CD4-positive, alpha-beta T cell (primary cell): ENCODE measurements around the gene TOMM40L. TPM values are rescaled to one million over a fixed set of nuclear protein-coding genes. Genes with fewer than 3 reads are reported as not detected.
A peak's percentile ranks its signal among the peaks of the same experiment; 100 is the strongest.

Source experiments
- ATAC-seq: fragments of 200-7000 bp; cut with Tn5 transposase; one replicate; pipeline ENCODE4 v1.10.0; 2022; ENCODE audit warnings: mild to moderate bottlenecking; ENCODE audit not compliant: poor library complexity
- CTCF ChIA-PET: fragments of 350-600 bp; sonication (Branson Sonifier 250); formaldehyde crosslinking; loops from one replicate; lab custom pipeline; 2021; ENCODE audit warnings: antibody characterized with exemption, inconsistent platforms; lab: Charles Lee
- POLR2A ChIA-PET: fragments of 350-600 bp; sonication (Branson Sonifier 250); formaldehyde crosslinking; loops from one replicate; lab custom pipeline; 2021; ENCODE audit warnings: antibody characterized with exemption, inconsistent platforms; lab: Charles Lee
- DNase-seq, 14 experiments: peaks; one replicate each; pipeline ENCODE4 v3.0.0-alpha.2; 2013 to 2020; ENCODE audit warnings: mixed read lengths in 2 of 14
- H3K27ac ChIP-seq, 2 donors: one replicate each; pipeline versions ENCODE4 v1.5.1 to v1.7.0; 2013; ENCODE audit warnings: low read length in 2 of 2, low read depth in 1 of 2, mild to moderate bottlenecking in 1 of 2
- H3K27me3 ChIP-seq, 2 experiments: 1 replicate in 1 of 2; 2 replicates in 1 of 2; pipeline versions ENCODE4 v1.6.1 to v1.7.0; 2013; ENCODE audit warnings: low read length in 2 of 2, control low read depth in 1 of 2, mild to moderate bottlenecking in 1 of 2, moderate library complexity in 1 of 2; ENCODE audit not compliant: insufficient read depth in 2 of 2, control insufficient read depth in 1 of 2
- H3K36me3 ChIP-seq: one replicate; pipeline ENCODE4 v1.6.1; 2013; ENCODE audit warnings: low read length, control low read depth; ENCODE audit not compliant: insufficient read depth
- H3K4me1 ChIP-seq: one replicate; pipeline ENCODE4 v1.6.1; 2013; ENCODE audit warnings: low read length, control low read depth; ENCODE audit not compliant: insufficient read depth
- H3K4me3 ChIP-seq: one replicate; pipeline ENCODE4 v1.5.1; 2013; ENCODE audit warnings: mild to moderate bottlenecking, low read length, moderate library complexity
- H3K9me3 ChIP-seq, 2 experiments: 1 replicate in 1 of 2; 2 replicates in 1 of 2; pipeline versions ENCODE4 v1.6.1 to v1.7.0; 2013; ENCODE audit warnings: low read length in 2 of 2, mild to moderate bottlenecking in 2 of 2, control low read depth in 1 of 2, moderate library complexity in 1 of 2; ENCODE audit not compliant: control insufficient read depth in 1 of 2, insufficient read depth in 1 of 2
- H3K27ac Mint-ChIP-seq: one replicate; pipeline ENCODE4 v1.8.0; 2020; ENCODE audit warnings: mixed read lengths
- H3K27me3 Mint-ChIP-seq: one replicate; pipeline ENCODE4 v1.8.0; 2021; ENCODE audit warnings: mixed read lengths
- H3K36me3 Mint-ChIP-seq: one replicate; pipeline ENCODE4 v1.8.0; 2021; ENCODE audit warnings: low read depth, mixed read lengths
- H3K4me1 Mint-ChIP-seq: one replicate; pipeline ENCODE4 v1.8.0; 2021; ENCODE audit warnings: low read depth, mixed read lengths
- H3K4me3 Mint-ChIP-seq: one replicate; pipeline ENCODE4 v1.8.0; 2020; ENCODE audit warnings: mild to moderate bottlenecking, mixed read lengths
- H3K9me3 Mint-ChIP-seq: one replicate; pipeline ENCODE4 v1.8.0; 2020; ENCODE audit warnings: mixed read lengths
- CTCF ChIP-seq: fragments of 200-600 bp; IDR thresholded peaks from one replicate; pipeline ENCODE4 v1.8.0; 2022; ENCODE audit warnings: antibody characterized with exemption, mild to moderate bottlenecking
- intact Hi-C, 2 experiments: fragments of 100-400 bp; cut with DNase I in 1 of 2; cut with micrococcal nuclease in 1 of 2; formaldehyde crosslinking; loops; one replicate each; pipeline versions ENCODE4 v1.15.1 to v1.9.0; 2023 to 2025; cut with DNase I, micrococcal nuclease
- total RNA-seq, 174 experiments: library from RNA in 2 of 174; stranded (reverse) in 2 of 174; gene quantifications; one replicate each; pipeline ENCODE4 v1.2.3 and lab custom pipeline; 2021 to 2026

The TOMM40L gene
- total RNA-seq, 2 experiments from 2014 or later = 3.2 to 4.1 TPM

GRCh38 chr1:161185732-161186311 lies 40.0 kb upstream of the TOMM40L start:
- no peaks in the 10 kb centered on the region for H3K36me3 Mint-ChIP-seq
- TF ChIP-seq CTCF = no peak
- peak overlapping the region; percentile 97 for H3K27ac Mint-ChIP-seq
- Histone ChIP-seq H3K4me1 (peaks cover 89% of the 10 kb centered on the region), H3K27me3 (no peaks in the 10 kb centered on the region), H3K4me3 (peak overlapping the region; percentile 13), H3K36me3 (no peaks in the 10 kb centered on the region), H3K27ac (peak overlapping the region; percentile 61 to 77), H3K9me3 (no peaks in the 10 kb centered on the region)
- no peaks in the 10 kb centered on the region for H3K27me3 Mint-ChIP-seq
- H3K9me3 Mint-ChIP-seq = no peaks in the 10 kb centered on the region
- H3K4me1 Mint-ChIP-seq = peaks cover 74% of the 10 kb centered on the region
- DNase-seq = peak in 4 of 14 experiments; percentile 28 to 53 (median 50)
- intact Hi-C loops = loop anchor here in 1 of 2 experiments (1.0 to 2.0 kb wide), 2 partner anchors 16 to 19 kb away; partner anchors contain the start of genes NDUFS2 and PPOX
- ATAC-seq = no peak
- POLR2A ChIA-PET = interaction anchor here (0.6 to 6.0 kb wide), 12 partner anchors 9 to 204 kb away, joined by 3 to 59 read pairs (median 4); partner anchors contain the start of genes ARHGAP30, B4GALT3, NDUFS2 and PPOX
- CTCF ChIA-PET = interaction anchor here (1.0 to 1.3 kb wide), 3 partner anchors 17 to 40 kb away, joined by 3 read pairs; partner anchors contain the start of genes PPOX and TOMM40L
- peak overlapping the region; percentile 80 for H3K4me3 Mint-ChIP-seq

- peaks cover 78% of the 10 kb centered on the region for H3K4me1 Mint-ChIP-seq
- intact Hi-C loops = no loop called here
- peak in 1 of 14 experiments; percentile 33 for DNase-seq
- no peaks in the 10 kb centered on the region for H3K36me3 Mint-ChIP-seq
- POLR2A ChIA-PET = interaction anchor here (1.1 to 6.0 kb wide), 4 partner anchors 14 to 38 kb away, joined by 3 to 59 read pairs (median 16); partner anchors contain the start of genes NDUFS2, PPOX and TOMM40L
- H3K27ac Mint-ChIP-seq = peak overlapping the region; percentile 97
- H3K4me3 Mint-ChIP-seq = peak overlapping the region; percentile 14
- no peaks in the 10 kb centered on the region for H3K27me3 ChIP-seq
- no peaks in the 10 kb centered on the region for H3K9me3 Mint-ChIP-seq
- CTCF ChIA-PET = interaction anchor here (0.6 to 1.7 kb wide), 2 partner anchors 10 to 18 kb away, joined by 4 to 6 read pairs; partner anchors contain the start of gene B4GALT3
- H3K4me1 ChIP-seq = peaks cover 89% of the 10 kb centered on the region
- no peak overlapping the region for H3K4me3 ChIP-seq
- no peak for ATAC-seq
- TF ChIP-seq CTCF = no peak
- no peaks in the 10 kb centered on the region for H3K27me3 Mint-ChIP-seq
- no peaks in the 10 kb centered on the region for H3K9me3 ChIP-seq
- peak overlapping the region; percentile 61 to 77 for H3K27ac ChIP-seq
- H3K36me3 ChIP-seq = no peaks in the 10 kb centered on the region
These were observed 38.5 kb upstream of the TOMM40L start for GRCh38 chr1:161187311-161187710.

- ATAC-seq (no peak), DNase-seq (peak in 1 of 14 experiments; percentile 3)
- Mint-ChIP-seq H3K27ac (peak overlapping the region; percentile 37), H3K36me3 (no peaks in the 10 kb centered on the region), H3K4me1 (peaks cover 74% of the 10 kb centered on the region), H3K4me3 (no peak overlapping the region), H3K9me3 (no peaks in the 10 kb centered on the region), H3K27me3 (no peaks in the 10 kb centered on the region)
- H3K4me3 ChIP-seq = no peak overlapping the region
- TF ChIP-seq CTCF = no peak
- POLR2A ChIA-PET = interaction anchor here (1.1 to 6.0 kb wide), 2 partner anchors 13 to 37 kb away, joined by 3 to 59 read pairs; partner anchors contain the start of gene NDUFS2
- H3K27ac ChIP-seq = peak overlapping the region in 1 of 2 donors; percentile 33
- intact Hi-C loops = no loop called here
- H3K4me1 ChIP-seq = peaks cover 89% of the 10 kb centered on the region
- H3K36me3 ChIP-seq = no peaks in the 10 kb centered on the region
- H3K9me3 ChIP-seq = no peaks in the 10 kb centered on the region
- CTCF ChIA-PET = interaction anchor here (0.6 kb wide), 1 partner anchor 144 kb away, joined by 3 read pairs; no protein-coding TSS in a partner anchor
- no peaks in the 10 kb centered on the region for H3K27me3 ChIP-seq
These were observed 37.5 kb upstream of the TOMM40L start for GRCh38 chr1:161188381-161188780.
